Measurements from ENCODE around the gene MAT2B. TPM values are rescaled to one million over a fixed set of nuclear protein-coding genes. Genes with fewer than 3 reads are reported as not detected.
A peak's percentile ranks its signal among the peaks of the same experiment; 100 is the strongest.

The MAT2B gene
- total and polyA plus RNA-seq, 2 of the 13 experiments (the other 11 are each of a cell fraction or from before 2014, with no cell fraction given), result 20.2 to 37.1 TPM

DNA sequence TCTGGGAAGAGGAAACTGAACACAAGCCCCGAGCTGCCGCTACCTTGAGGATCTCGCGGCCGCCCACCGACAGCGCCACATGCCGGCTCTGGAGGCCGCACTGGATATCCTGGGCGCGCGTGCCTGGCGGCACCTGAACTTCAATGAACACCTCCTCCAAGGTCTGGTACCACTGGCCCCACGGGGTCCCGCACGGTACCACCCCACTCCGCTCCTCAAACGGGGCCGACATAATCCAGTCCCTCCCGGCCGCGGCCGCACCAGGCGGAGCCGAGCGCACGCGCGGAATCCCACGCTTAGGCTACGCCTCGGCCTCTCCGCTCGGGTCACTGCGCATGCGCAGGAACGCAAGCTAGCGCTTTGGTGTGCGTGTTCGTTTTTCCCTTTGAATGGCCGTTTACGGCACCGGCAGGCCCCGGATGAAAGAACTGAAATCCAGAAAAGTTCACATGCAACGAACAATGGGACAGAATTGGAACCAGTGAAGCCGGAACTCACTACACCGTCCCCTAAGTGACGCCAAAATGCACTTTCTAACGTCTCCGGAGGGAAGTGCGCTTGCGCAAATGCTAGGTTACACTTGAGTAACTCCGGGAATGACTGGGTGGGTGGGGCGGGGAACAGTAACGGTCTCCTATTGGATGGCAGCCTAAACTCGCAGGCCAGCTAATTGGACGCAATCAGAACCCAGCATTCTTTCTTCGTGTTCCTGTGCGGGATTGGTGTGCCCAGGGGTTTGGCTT, 45.4 kb upstream of the MAT2B start, which contains the start of gene NUDCD2 (continued):
- TF ChIP-seq, protein P1, sequence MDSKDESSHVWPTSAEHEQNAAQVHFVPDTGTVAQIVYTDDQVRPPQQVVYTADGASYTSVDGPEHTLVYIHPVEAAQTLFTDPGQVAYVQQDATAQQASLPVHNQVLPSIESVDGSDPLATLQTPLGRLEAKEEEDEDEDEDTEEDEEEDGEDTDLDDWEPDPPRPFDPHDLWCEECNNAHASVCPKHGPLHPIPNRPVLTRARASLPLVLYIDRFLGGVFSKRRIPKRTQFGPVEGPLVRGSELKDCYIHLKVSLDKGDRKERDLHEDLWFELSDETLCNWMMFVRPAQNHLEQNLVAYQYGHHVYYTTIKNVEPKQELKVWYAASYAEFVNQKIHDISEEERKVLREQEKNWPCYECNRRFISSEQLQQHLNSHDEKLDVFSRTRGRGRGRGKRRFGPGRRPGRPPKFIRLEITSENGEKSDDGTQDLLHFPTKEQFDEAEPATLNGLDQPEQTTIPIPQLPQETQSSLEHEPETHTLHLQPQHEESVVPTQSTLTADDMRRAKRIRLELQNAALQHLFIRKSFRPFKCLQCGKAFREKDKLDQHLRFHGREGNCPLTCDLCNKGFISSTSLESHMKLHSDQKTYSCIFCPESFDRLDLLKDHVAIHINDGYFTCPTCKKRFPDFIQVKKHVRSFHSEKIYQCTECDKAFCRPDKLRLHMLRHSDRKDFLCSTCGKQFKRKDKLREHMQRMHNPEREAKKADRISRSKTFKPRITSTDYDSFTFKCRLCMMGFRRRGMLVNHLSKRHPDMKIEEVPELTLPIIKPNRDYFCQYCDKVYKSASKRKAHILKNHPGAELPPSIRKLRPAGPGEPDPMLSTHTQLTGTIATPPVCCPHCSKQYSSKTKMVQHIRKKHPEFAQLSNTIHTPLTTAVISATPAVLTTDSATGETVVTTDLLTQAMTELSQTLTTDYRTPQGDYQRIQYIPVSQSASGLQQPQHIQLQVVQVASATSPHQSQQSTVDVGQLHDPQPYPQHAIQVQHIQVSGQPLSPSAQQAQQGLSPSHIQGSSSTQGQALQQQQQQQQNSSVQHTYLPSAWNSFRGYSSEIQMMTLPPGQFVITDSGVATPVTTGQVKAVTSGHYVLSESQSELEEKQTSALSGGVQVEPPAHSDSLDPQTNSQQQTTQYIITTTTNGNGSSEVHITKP (CRISPR knock-in tag; IDR thresholded peaks at IDR 0.05; ENCODE audit: low read depth), result no peak
- TF ChIP-seq ZNF510 (CRISPR knock-in tag; IDR thresholded peaks at IDR 0.05; ENCODE audit: low read depth), result peak; percentile 81
- TF ChIP-seq, protein P2, sequence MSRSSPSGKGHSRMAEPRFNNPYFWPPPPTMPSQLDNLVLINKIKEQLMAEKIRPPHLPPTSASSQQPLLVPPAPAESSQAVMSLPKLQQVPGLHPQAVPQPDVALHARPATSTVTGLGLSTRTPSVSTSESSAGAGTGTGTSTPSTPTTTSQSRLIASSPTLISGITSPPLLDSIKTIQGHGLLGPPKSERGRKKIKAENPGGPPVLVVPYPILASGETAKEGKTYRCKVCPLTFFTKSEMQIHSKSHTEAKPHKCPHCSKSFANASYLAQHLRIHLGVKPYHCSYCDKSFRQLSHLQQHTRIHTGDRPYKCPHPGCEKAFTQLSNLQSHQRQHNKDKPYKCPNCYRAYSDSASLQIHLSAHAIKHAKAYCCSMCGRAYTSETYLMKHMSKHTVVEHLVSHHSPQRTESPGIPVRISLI (CRISPR knock-in tag; IDR thresholded peaks at IDR 0.05; ENCODE audit: borderline replicate concordance), result no peak; the same call in 1 of the 2 replicates
- TF ChIP-seq PHF5A (CRISPR knock-in tag; IDR thresholded peaks at IDR 0.05; ENCODE audit: low read depth, unreplicated experiment), result no peak
- peak; percentile 69 for TF ChIP-seq ELF3 (CRISPR knock-in tag; IDR thresholded peaks at IDR 0.05)
- TF ChIP-seq, protein P3, sequence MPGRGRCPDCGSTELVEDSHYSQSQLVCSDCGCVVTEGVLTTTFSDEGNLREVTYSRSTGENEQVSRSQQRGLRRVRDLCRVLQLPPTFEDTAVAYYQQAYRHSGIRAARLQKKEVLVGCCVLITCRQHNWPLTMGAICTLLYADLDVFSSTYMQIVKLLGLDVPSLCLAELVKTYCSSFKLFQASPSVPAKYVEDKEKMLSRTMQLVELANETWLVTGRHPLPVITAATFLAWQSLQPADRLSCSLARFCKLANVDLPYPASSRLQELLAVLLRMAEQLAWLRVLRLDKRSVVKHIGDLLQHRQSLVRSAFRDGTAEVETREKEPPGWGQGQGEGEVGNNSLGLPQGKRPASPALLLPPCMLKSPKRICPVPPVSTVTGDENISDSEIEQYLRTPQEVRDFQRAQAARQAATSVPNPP (CRISPR knock-in tag; IDR thresholded peaks at IDR 0.05), result peak; percentile 89
- peak; percentile 79 for TF ChIP-seq MXI1 (IDR thresholded peaks at IDR 0.05; ENCODE audit: borderline replicate concordance, low read depth, low read length)
- 0 out of 2 replicates have a peak, but pooled peaks have one; percentile 43 for TF ChIP-seq ZNF572 (CRISPR knock-in tag; IDR thresholded peaks at IDR 0.05)
- TF ChIP-seq ZFP90 (CRISPR knock-in tag; IDR thresholded peaks at IDR 0.05; ENCODE audit: borderline replicate concordance), result peak; percentile 64; the same call in 1 of the 2 replicates
- TF ChIP-seq, protein P4, sequence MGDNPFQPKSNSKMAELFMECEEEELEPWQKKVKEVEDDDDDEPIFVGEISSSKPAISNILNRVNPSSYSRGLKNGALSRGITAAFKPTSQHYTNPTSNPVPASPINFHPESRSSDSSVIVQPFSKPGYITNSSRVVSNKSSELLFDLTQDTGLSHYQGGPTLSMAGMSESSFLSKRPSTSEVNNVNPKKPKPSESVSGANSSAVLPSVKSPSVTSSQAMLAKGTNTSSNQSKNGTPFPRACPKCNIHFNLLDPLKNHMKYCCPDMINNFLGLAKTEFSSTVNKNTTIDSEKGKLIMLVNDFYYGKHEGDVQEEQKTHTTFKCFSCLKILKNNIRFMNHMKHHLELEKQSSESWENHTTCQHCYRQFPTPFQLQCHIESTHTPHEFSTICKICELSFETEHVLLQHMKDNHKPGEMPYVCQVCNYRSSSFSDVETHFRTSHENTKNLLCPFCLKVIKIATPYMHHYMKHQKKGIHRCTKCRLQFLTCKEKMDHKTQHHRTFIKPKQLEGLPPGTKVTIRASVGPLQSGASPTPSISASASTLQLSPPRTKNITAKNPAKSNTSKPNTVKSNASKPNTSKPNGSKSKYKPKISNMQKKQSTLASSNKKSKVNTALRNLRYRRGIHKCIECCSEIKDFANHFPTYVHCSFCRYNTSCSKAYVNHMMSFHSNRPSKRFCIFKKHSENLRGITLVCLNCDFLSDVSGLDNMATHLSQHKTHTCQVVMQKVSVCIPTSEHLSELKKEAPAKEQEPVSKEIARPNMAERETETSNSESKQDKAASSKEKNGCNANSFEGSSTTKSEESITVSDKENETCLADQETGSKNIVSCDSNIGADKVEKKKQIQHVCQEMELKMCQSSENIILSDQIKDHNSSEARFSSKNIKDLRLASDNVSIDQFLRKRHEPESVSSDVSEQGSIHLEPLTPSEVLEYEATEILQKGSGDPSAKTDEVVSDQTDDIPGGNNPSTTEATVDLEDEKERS (CRISPR knock-in tag; IDR thresholded peaks at IDR 0.05), result no peak
- peak; percentile 90 for TF ChIP-seq ZFP41 (CRISPR knock-in tag; IDR thresholded peaks at IDR 0.05; ENCODE audit: borderline replicate concordance)
- no peak for TF ChIP-seq RFX1 (IDR thresholded peaks at IDR 0.05)
- TF ChIP-seq REL (CRISPR knock-in tag; conservative IDR thresholded peaks at IDR 0.05), result no peak
